Neural cell (in vitro differentiated cells): Measurements from ENCODE around the gene RALGAPB. TPM values are rescaled to one million over a fixed set of nuclear protein-coding genes. Genes with fewer than 3 reads are reported as not detected.

Experiments used
- H2AFZ ChIP-seq: fragments of 200-600, 300-800 bp; sonication (generic), shearing (Covaris generic); 2 replicates; pipeline ENCODE4 v1.6.0; 2014; ENCODE audit warnings: low read depth, mild to moderate bottlenecking, antibody characterized with exemption, low read length, moderate library complexity
- H3F3A ChIP-seq: fragments of 200-600 bp; shearing (Covaris generic); 2 replicates; pipeline ENCODE4 v1.6.1; 2016; ENCODE audit warnings: mild to moderate bottlenecking, moderate library complexity, mixed read lengths, antibody characterized with exemption, low read length; ENCODE audit not compliant: insufficient read depth, poor library complexity, severe bottlenecking
- H3K27ac ChIP-seq: fragments of 200-600, 300-800 bp; sonication (generic), shearing (Covaris generic); 2 replicates; pipeline ENCODE4 v1.5.1; 2014; ENCODE audit warnings: mild to moderate bottlenecking, low read length, moderate library complexity
- H3K27me3 ChIP-seq: fragments of 300-800, 200-600 bp; sonication (generic), shearing (Covaris generic); 2 replicates; pipeline ENCODE4 v1.6.0; 2014; ENCODE audit warnings: mild to moderate bottlenecking, low read depth, low read length, moderate library complexity; ENCODE audit not compliant: insufficient read depth
- H3K36me3 ChIP-seq: fragments of 300-800, 200-600 bp; sonication (generic), shearing (Covaris generic); 2 replicates; pipeline ENCODE4 v1.5.1; 2014; ENCODE audit warnings: mild to moderate bottlenecking, antibody characterized with exemption, low read length, moderate library complexity; ENCODE audit not compliant: insufficient read depth
- H3K4me2 ChIP-seq: fragments of 300-800, 200-600 bp; sonication (generic), shearing (Covaris generic); 2 replicates; pipeline ENCODE4 v1.6.0; 2014; ENCODE audit warnings: mild to moderate bottlenecking, low read length
- H3K4me3 ChIP-seq: fragments of 300-800, 200-600 bp; sonication (generic), shearing (Covaris generic); 2 replicates; pipeline ENCODE4 v1.5.1; 2014; ENCODE audit warnings: mild to moderate bottlenecking, low read length, moderate library complexity
- H3K79me2 ChIP-seq: fragments of 200-600 bp; shearing (Covaris generic); replicated peaks from 2 replicates; pipeline ENCODE4 v1.6.0; 2014; ENCODE audit warnings: mild to moderate bottlenecking, low read length, moderate library complexity; ENCODE audit not compliant: insufficient read depth
- H3K9ac ChIP-seq: fragments of 300-800, 200-600 bp; sonication (generic), shearing (Covaris generic); 2 replicates; pipeline ENCODE4 v1.6.1; 2016; ENCODE audit warnings: mild to moderate bottlenecking, low read length, mixed read lengths
- H3K9me2 ChIP-seq: fragments of 200-600 bp; shearing (Covaris generic); 2 replicates; pipeline ENCODE4 v1.6.1; 2016; ENCODE audit warnings: mild to moderate bottlenecking, low read length, mixed read lengths; ENCODE audit not compliant: insufficient read depth
- H3K9me3 ChIP-seq: fragments of 200-600, 300-800 bp; sonication (generic), shearing (Covaris generic); 2 replicates; pipeline ENCODE4 v1.6.1; 2016; ENCODE audit warnings: mild to moderate bottlenecking, mixed run types, low read length, moderate library complexity, mixed read lengths
- H4K20me1 ChIP-seq: fragments of 200-600 bp; shearing (Covaris generic); 2 replicates; pipeline ENCODE4 v1.6.1; 2016; ENCODE audit warnings: mild to moderate bottlenecking, mixed run types; ENCODE audit not compliant: insufficient read depth
- EP300 ChIP-seq: fragments of 450-650 bp; conservative IDR thresholded peaks from 2 replicates; pipeline ENCODE4 v1.6.1; 2014; ENCODE audit warnings: antibody characterized with exemption, mild to moderate bottlenecking, moderate library complexity; ENCODE audit not compliant: poor library complexity, severe bottlenecking
- EZH2 ChIP-seq: fragments of 200-600, 300-800 bp; shearing (Covaris generic), sonication (generic); IDR thresholded peaks from 2 replicates; pipeline ENCODE4 v1.6.1; 2014; ENCODE audit warnings: antibody characterized with exemption, low read length, borderline replicate concordance, mild to moderate bottlenecking; ENCODE audit not compliant: insufficient read depth, poor library complexity, severe bottlenecking
- MXI1 ChIP-seq: fragments of 450-650 bp; conservative IDR thresholded peaks from 2 replicates; pipeline ENCODE4 v1.6.1; 2014; ENCODE audit warnings: antibody characterized with exemption, mild to moderate bottlenecking; ENCODE audit not compliant: poor library complexity, severe bottlenecking
- POLR2AphosphoS5 ChIP-seq: IDR thresholded peaks from 2 replicates; pipeline ENCODE4 v1.6.1; 2012
- RAD21 ChIP-seq: fragments of 450-650 bp; conservative IDR thresholded peaks from 2 replicates; pipeline ENCODE4 v1.6.1; 2014; ENCODE audit warnings: antibody characterized with exemption, mild to moderate bottlenecking, moderate library complexity
- REST ChIP-seq: IDR thresholded peaks from 2 replicates; pipeline ENCODE4 v1.6.1; 2012; ENCODE audit warnings: borderline replicate concordance
- SMC3 ChIP-seq: fragments of 450-650 bp; conservative IDR thresholded peaks from 2 replicates; pipeline ENCODE4 v1.6.1; 2014; ENCODE audit warnings: antibody characterized with exemption, mild to moderate bottlenecking, moderate library complexity; ENCODE audit not compliant: poor library complexity
- TAF1 ChIP-seq: IDR thresholded peaks from 2 replicates; pipeline ENCODE4 v1.6.1; 2012; ENCODE audit warnings: low read depth
- polyA plus RNA-seq: library from polyadenylated mRNA; depleted of rRNA; stranded (reverse); fragments of >200 nt; gene quantifications from 2 replicates; pipeline ENCODE4 v1.2.3, GENCODE V29; 2014
- TF ChIP-seq, protein P1 (sequence below): fragments of 450-650 bp; IDR thresholded peaks from 2 replicates; pipeline ENCODE4 v1.5.1; 2014; ENCODE audit warnings: antibody characterized with exemption, mild to moderate bottlenecking, moderate library complexity; ENCODE audit not compliant: poor library complexity, severe bottlenecking

RALGAPB gene
- polyA plus RNA-seq, 1 donor from 2014 or later: 30.0 TPM

GRCh38 chr20:38581013-38581412 lies 108.4 kb downstream of the RALGAPB start, which contains the start of gene ADIG:
TSS of gene ADIG (plus strand) at chr20:38581197. CDS start at chr20:38581251, 54 bp downstream.
- no peaks in the 10 kb centered on the region for H3K9me3 ChIP-seq
- TF ChIP-seq SMC3: no peak
- TF ChIP-seq, protein P1, sequence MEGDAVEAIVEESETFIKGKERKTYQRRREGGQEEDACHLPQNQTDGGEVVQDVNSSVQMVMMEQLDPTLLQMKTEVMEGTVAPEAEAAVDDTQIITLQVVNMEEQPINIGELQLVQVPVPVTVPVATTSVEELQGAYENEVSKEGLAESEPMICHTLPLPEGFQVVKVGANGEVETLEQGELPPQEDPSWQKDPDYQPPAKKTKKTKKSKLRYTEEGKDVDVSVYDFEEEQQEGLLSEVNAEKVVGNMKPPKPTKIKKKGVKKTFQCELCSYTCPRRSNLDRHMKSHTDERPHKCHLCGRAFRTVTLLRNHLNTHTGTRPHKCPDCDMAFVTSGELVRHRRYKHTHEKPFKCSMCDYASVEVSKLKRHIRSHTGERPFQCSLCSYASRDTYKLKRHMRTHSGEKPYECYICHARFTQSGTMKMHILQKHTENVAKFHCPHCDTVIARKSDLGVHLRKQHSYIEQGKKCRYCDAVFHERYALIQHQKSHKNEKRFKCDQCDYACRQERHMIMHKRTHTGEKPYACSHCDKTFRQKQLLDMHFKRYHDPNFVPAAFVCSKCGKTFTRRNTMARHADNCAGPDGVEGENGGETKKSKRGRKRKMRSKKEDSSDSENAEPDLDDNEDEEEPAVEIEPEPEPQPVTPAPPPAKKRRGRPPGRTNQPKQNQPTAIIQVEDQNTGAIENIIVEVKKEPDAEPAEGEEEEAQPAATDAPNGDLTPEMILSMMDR: no peak
- no peak for TF ChIP-seq TAF1
- TF ChIP-seq EZH2: no peak
- no peak for TF ChIP-seq REST
- no peak for TF ChIP-seq MXI1
- no peak for TF ChIP-seq EP300
- TF ChIP-seq RAD21: no peak
- H4K20me1 ChIP-seq: no peaks in the 10 kb centered on the region
- H2AFZ ChIP-seq: no peak within 1 kb of the TSS
- no peaks in the 10 kb centered on the region for H3K36me3 ChIP-seq
- no peaks in the 10 kb centered on the region for H3K9me2 ChIP-seq
- no peaks in the 10 kb centered on the region for H3K27me3 ChIP-seq
- H3K79me2 ChIP-seq: no peaks in the 10 kb centered on the region
- H3F3A ChIP-seq: no peaks in the 10 kb centered on the region
- no peak within 1 kb of the TSS for H3K27ac ChIP-seq
- no peak within 1 kb of the TSS for H3K9ac ChIP-seq
- no peak within 1 kb of the TSS for H3K4me2 ChIP-seq
- H3K4me3 ChIP-seq: no peak within 1 kb of the TSS

DNA sequence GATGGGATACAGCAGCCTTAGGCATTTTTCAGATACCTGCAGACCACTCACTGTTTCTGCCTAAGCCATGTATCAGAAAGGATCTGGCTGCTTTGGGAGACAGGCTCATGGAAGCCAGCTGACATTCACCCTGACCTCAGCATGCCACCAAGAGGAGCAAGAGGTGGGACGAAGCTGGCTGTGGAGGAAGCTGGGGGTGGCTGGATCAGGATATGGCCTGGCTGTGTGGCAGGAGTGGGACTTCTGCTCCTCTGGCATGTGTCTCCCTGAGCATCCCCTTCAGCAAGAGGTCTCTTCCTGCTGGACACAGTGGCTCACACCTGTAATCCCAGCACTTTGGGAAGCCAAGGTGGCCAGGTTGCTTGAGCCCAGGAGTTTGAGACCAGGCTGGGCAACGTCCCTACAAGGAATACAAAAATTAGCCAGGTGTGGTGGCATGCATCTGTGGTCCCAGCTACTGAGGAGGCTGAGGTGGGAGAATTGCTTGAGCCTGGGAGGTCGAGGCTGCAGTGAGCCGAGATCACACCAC lies 109.3 kb downstream of the RALGAPB start:
- Histone ChIP-seq H3K27ac (no peak overlapping the region), H3K9ac (no peak overlapping the region), H3K9me3 (no peaks in the 10 kb centered on the region), H3F3A (no peaks in the 10 kb centered on the region), H4K20me1 (no peaks in the 10 kb centered on the region), H3K27me3 (no peaks in the 10 kb centered on the region), H3K4me2 (no peak overlapping the region), H3K4me3 (no peak overlapping the region), H3K79me2 (no peaks in the 10 kb centered on the region), H3K36me3 (no peaks in the 10 kb centered on the region), H3K9me2 (no peaks in the 10 kb centered on the region), H2AFZ (no peak overlapping the region)
- no peak for TF ChIP-seq MXI1
- TF ChIP-seq EP300: no peak
- TF ChIP-seq, protein P1: no peak
- TF ChIP-seq POLR2AphosphoS5: no peak
- TF ChIP-seq TAF1: no peak
- no peak for TF ChIP-seq RAD21
- no peak for TF ChIP-seq SMC3
